H9 (cell line): ENCODE measurements around the gene CLIC6. TPM values are rescaled to one million over a fixed set of nuclear protein-coding genes. Genes with fewer than 3 reads are reported as not detected.

Source experiments
- DNase-seq: peaks from one replicate; pipeline ENCODE4 v3.0.0-alpha.2; 2017
- H2AFZ ChIP-seq: one replicate; pipeline ENCODE4 v1.6.1; 2013; ENCODE audit warnings: mild to moderate bottlenecking, low read length, control low read depth, moderate library complexity
- H2AK5ac ChIP-seq: 2 replicates; pipeline ENCODE4 v1.6.1; 2013; ENCODE audit warnings: low read length, control low read depth, mixed read lengths; ENCODE audit not compliant: insufficient read length
- H2BK120ac ChIP-seq: one replicate; pipeline ENCODE4 v1.6.1; 2013; ENCODE audit warnings: low read depth, mild to moderate bottlenecking, low read length, control low read depth, inconsistent platforms; ENCODE audit not compliant: poor library complexity, severe bottlenecking
- H2BK12ac ChIP-seq: 2 replicates; pipeline ENCODE4 v1.6.1; 2013; ENCODE audit warnings: low read length, control low read depth, mixed read lengths, low read depth; ENCODE audit not compliant: insufficient read length
- H2BK15ac ChIP-seq: 2 replicates; pipeline ENCODE4 v1.6.1; 2013; ENCODE audit warnings: low read depth, low read length, control low read depth
- H2BK20ac ChIP-seq: one replicate; pipeline ENCODE4 v1.6.1; 2013; ENCODE audit warnings: low read depth, mild to moderate bottlenecking, low read length, control low read depth, inconsistent platforms; ENCODE audit not compliant: poor library complexity, severe bottlenecking
- H2BK5ac ChIP-seq: 2 replicates; pipeline ENCODE4 v1.6.1; 2013; ENCODE audit warnings: low read length, control low read depth, mixed read lengths; ENCODE audit not compliant: insufficient read length
- H3K14ac ChIP-seq: 2 replicates; pipeline ENCODE4 v1.6.1; 2013; ENCODE audit warnings: low read length, control low read depth; ENCODE audit not compliant: insufficient read depth
- H3K18ac ChIP-seq: 2 replicates; pipeline ENCODE4 v1.6.1; 2013; ENCODE audit warnings: low read depth, mild to moderate bottlenecking, mixed read lengths, low read length, control low read depth; ENCODE audit not compliant: insufficient read length
- H3K23ac ChIP-seq: 2 replicates; pipeline ENCODE4 v1.6.1; 2013; ENCODE audit warnings: low read length, control low read depth, mixed read lengths, low read depth; ENCODE audit not compliant: insufficient read length
- H3K23me2 ChIP-seq: 2 replicates; pipeline ENCODE4 v1.6.1; 2013; ENCODE audit warnings: low read depth, mild to moderate bottlenecking, mixed read lengths, low read length, control low read depth; ENCODE audit not compliant: insufficient read length, poor library complexity, severe bottlenecking
- H3K27ac ChIP-seq: 2 replicates; pipeline ENCODE4 v1.5.1; 2013; ENCODE audit warnings: low read length, control low read depth, mixed read lengths, low read depth; ENCODE audit not compliant: insufficient read length
- H3K27me3 ChIP-seq: 2 replicates; pipeline ENCODE4 v1.6.1; 2013; ENCODE audit warnings: low read length, control low read depth, inconsistent platforms; ENCODE audit not compliant: insufficient read depth
- H3K4ac ChIP-seq: 2 replicates; pipeline ENCODE4 v1.6.1; 2013; ENCODE audit warnings: low read depth, mild to moderate bottlenecking, control low read depth, inconsistent platforms, low read length, moderate library complexity
- H3K4me1 ChIP-seq: 2 replicates; pipeline ENCODE4 v1.6.1; 2013; ENCODE audit warnings: low read length, control low read depth, inconsistent platforms; ENCODE audit not compliant: insufficient read depth
- H3K4me2 ChIP-seq: 2 replicates; pipeline ENCODE4 v1.6.1; 2013; ENCODE audit warnings: low read length, control low read depth, mixed read lengths; ENCODE audit not compliant: insufficient read length, insufficient read depth
- H3K56ac ChIP-seq: 2 replicates; pipeline ENCODE4 v1.6.1; 2013; ENCODE audit warnings: low read depth, mild to moderate bottlenecking, mixed read lengths, low read length, control low read depth; ENCODE audit not compliant: insufficient read length
- H3K79me1 ChIP-seq: 2 replicates; pipeline ENCODE4 v1.6.1; 2013; ENCODE audit warnings: low read depth, mild to moderate bottlenecking, moderate library complexity, low read length, control low read depth, inconsistent platforms; ENCODE audit not compliant: insufficient read depth, poor library complexity, severe bottlenecking
- H3K79me2 ChIP-seq: 2 replicates; pipeline ENCODE4 v1.6.1; 2013; ENCODE audit warnings: low read length, control low read depth, inconsistent platforms; ENCODE audit not compliant: insufficient read depth
- H3K9ac ChIP-seq: 2 replicates; pipeline ENCODE4 v1.6.1; 2013; ENCODE audit warnings: low read length, control low read depth, mixed read lengths; ENCODE audit not compliant: insufficient read length; ENCODE audit errors: extremely low read depth
- H3K9me3 ChIP-seq: one replicate; pipeline ENCODE4 v1.6.1; 2013; ENCODE audit warnings: low read depth, low read length, inconsistent platforms; ENCODE audit not compliant: control insufficient read depth
- H3T11ph ChIP-seq: one replicate; pipeline ENCODE4 v1.6.1; 2013; ENCODE audit warnings: mild to moderate bottlenecking, low read length, control low read depth, inconsistent platforms
- H4K20me1 ChIP-seq: one replicate; pipeline ENCODE4 v1.6.1; 2013; ENCODE audit not compliant: control insufficient read depth, insufficient read length, insufficient read depth
- H4K5ac ChIP-seq: 2 replicates; pipeline ENCODE4 v1.6.1; 2013; ENCODE audit warnings: low read depth, mild to moderate bottlenecking, mixed read lengths, low read length, control low read depth; ENCODE audit not compliant: insufficient read length
- H4K8ac ChIP-seq: replicated peaks from 2 replicates; pipeline ENCODE4 v1.6.1; 2013; ENCODE audit warnings: low read length, control low read depth, mixed read lengths, low read depth; ENCODE audit not compliant: insufficient read length
- H4K91ac ChIP-seq: 2 replicates; pipeline ENCODE4 v1.6.1; 2013; ENCODE audit warnings: low read depth, mild to moderate bottlenecking, moderate library complexity, mixed read lengths, low read length, control low read depth; ENCODE audit not compliant: insufficient read length
- H3K27ac Mint-ChIP-seq, 3 experiments: 2 replicates in 2 of 3; 3 replicates in 1 of 3; pipeline ENCODE4 v1.8.0; 2020 to 2021; ENCODE audit warnings: mixed read lengths in 3 of 3, mild to moderate bottlenecking in 1 of 3, moderate library complexity in 1 of 3
- H3K27me3 Mint-ChIP-seq: 2 replicates; pipeline ENCODE4 v1.8.0; 2021; ENCODE audit warnings: low read depth, mild to moderate bottlenecking, moderate library complexity, mixed read lengths
- H3K36me3 Mint-ChIP-seq, 3 experiments: 2 replicates in 2 of 3; 3 replicates in 1 of 3; pipeline ENCODE4 v1.8.0; 2020 to 2021; ENCODE audit warnings: low read depth in 3 of 3, mixed read lengths in 3 of 3; ENCODE audit not compliant: insufficient read depth in 1 of 3
- H3K4me1 Mint-ChIP-seq, 2 experiments: 2 replicates each; pipeline ENCODE4 v1.8.0; 2020; ENCODE audit warnings: mixed read lengths in 2 of 2
- H3K4me3 Mint-ChIP-seq, 2 experiments: 2 replicates in 1 of 2; 3 replicates in 1 of 2; pipeline ENCODE4 v1.8.0; 2020 to 2021; ENCODE audit warnings: mild to moderate bottlenecking in 2 of 2, mixed read lengths in 2 of 2, moderate library complexity in 1 of 2
- H3K9me3 Mint-ChIP-seq, 2 experiments: 2 replicates in 1 of 2; 3 replicates in 1 of 2; pipeline ENCODE4 v1.8.0; 2020; ENCODE audit warnings: mild to moderate bottlenecking in 2 of 2, mixed read lengths in 2 of 2, moderate library complexity in 1 of 2
- WGBS: extraction: QIAGEN DNeasy Blood & Tissue Kit; methylation state at CpG from one replicate; pipeline ENCODE4 v1.1.7; 2013; ENCODE audit warnings: missing lambda C conversion rate, low lambda C conversion rate, mixed read lengths; ENCODE audit not compliant: insufficient read length; ENCODE audit errors: extremely low coverage; 5-methylcytosine and 5-hydroxymethylcytosine counted together
- total RNA-seq: library from RNA; stranded (reverse); gene quantifications from 2 replicates; pipeline ENCODE4 v1.2.1, GENCODE V29; 2021
- TF ChIP-seq, protein P1 (sequence below): fragments of 200-600 bp; sonication (generic); conservative IDR thresholded peaks from 3 replicates; pipeline ENCODE4 v1.8.0; 2021; ENCODE audit warnings: antibody characterized with exemption, mild to moderate bottlenecking

Gene CLIC6
- total RNA-seq, 1 experiment from 2014 or later, result 1.3 TPM

DNA sequence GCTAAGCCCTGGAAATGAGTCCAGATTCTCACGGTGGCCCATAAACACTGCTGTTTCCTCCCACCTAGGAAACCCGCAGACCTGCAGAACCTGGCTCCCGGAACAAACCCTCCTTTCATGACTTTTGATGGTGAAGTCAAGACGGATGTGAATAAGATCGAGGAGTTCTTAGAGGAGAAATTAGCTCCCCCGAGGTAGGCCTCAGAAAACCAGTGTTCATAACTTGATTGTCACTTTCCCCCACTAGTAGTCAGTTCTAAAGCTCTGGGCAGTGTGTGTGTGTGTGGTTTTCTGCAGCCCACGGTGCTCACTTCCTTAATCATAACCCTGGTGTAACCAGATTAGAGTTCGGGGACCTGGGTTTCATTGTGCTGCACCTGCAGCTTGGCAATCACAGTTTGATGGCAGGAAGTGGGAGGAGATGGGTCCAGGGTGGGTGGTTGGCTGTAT, 39.1 kb downstream of the CLIC6 start:
- no peak overlapping the region for H4K8ac ChIP-seq
- no peak overlapping the region for H3K18ac ChIP-seq
- H3K14ac ChIP-seq, result no peak overlapping the region
- H3T11ph ChIP-seq, result no peak overlapping the region
- H2AK5ac ChIP-seq, result no peak overlapping the region
- no peaks in the 10 kb centered on the region; the same call in 1 of the 2 replicates for H3K4me1 ChIP-seq
- no peaks in the 10 kb centered on the region; a peak in 1 of 5 replicates for H3K9me3 Mint-ChIP-seq
- no peak overlapping the region for H3K27ac ChIP-seq
- no peak overlapping the region for H3K4ac ChIP-seq
- no peaks in the 10 kb centered on the region for H3K9me3 ChIP-seq
- H2BK12ac ChIP-seq, result no peak overlapping the region
- no peak overlapping the region for H2AFZ ChIP-seq
- TF ChIP-seq, protein P1, sequence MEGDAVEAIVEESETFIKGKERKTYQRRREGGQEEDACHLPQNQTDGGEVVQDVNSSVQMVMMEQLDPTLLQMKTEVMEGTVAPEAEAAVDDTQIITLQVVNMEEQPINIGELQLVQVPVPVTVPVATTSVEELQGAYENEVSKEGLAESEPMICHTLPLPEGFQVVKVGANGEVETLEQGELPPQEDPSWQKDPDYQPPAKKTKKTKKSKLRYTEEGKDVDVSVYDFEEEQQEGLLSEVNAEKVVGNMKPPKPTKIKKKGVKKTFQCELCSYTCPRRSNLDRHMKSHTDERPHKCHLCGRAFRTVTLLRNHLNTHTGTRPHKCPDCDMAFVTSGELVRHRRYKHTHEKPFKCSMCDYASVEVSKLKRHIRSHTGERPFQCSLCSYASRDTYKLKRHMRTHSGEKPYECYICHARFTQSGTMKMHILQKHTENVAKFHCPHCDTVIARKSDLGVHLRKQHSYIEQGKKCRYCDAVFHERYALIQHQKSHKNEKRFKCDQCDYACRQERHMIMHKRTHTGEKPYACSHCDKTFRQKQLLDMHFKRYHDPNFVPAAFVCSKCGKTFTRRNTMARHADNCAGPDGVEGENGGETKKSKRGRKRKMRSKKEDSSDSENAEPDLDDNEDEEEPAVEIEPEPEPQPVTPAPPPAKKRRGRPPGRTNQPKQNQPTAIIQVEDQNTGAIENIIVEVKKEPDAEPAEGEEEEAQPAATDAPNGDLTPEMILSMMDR, result no peak
- no peaks in the 10 kb centered on the region; the same call in 1 of the 2 replicates for H3K27me3 Mint-ChIP-seq
- H2BK5ac ChIP-seq, result no peak overlapping the region
- H3K27me3 ChIP-seq, result no peaks in the 10 kb centered on the region
- no peak overlapping the region for H3K27ac Mint-ChIP-seq
- H3K4me3 Mint-ChIP-seq, result no peak overlapping the region
- no peaks in the 10 kb centered on the region for H3K23me2 ChIP-seq
- no CpG with 5 or more reads among the region's 8 CpGs for WGBS
- H4K91ac ChIP-seq, result no peak overlapping the region
- peaks cover 5 to 7% of the 10 kb centered on the region in 2 experiments; a peak in 3 of 4 replicates for H3K4me1 Mint-ChIP-seq
- no peak overlapping the region for H2BK120ac ChIP-seq
- no peak overlapping the region for H3K4me2 ChIP-seq
- no peak overlapping the region for H4K5ac ChIP-seq
- peaks cover 0 to 2% (median 0%) of the 10 kb centered on the region in 3 experiments; a peak in 1 of 7 replicates for H3K36me3 Mint-ChIP-seq
- H4K20me1 ChIP-seq, result no peaks in the 10 kb centered on the region
- H3K9ac ChIP-seq, result no peak overlapping the region
- H2BK15ac ChIP-seq, result no peak overlapping the region
- H3K79me2 ChIP-seq, result no peaks in the 10 kb centered on the region
- H2BK20ac ChIP-seq, result no peak overlapping the region
- DNase-seq, result no peak
- no peak overlapping the region for H3K56ac ChIP-seq
- H3K79me1 ChIP-seq, result no peaks in the 10 kb centered on the region
- H3K23ac ChIP-seq, result no peak overlapping the region
